Activated T-cell treated with anti-CD3 and anti-CD28 coated beads, Interleukin-2, amount 50 U/mL, for 24 hours (primary cell): ENCODE data around the gene CLEC5A.
"Not testable (repeated sequence)": the region's sequence is repeated elsewhere in the genome, so short reads cannot be mapped to it uniquely, and the experiment has no call there.

Source experiments
- DNase-seq: peaks from one replicate; pipeline ENCODE4 v3.0.0-alpha.2; 2020
- H3K27ac Mint-ChIP-seq: 2 replicates; pipeline ENCODE4 v1.8.0; 2020; ENCODE audit warnings: mild to moderate bottlenecking, mixed read lengths
- H3K27me3 Mint-ChIP-seq: 2 replicates; pipeline ENCODE4 v1.8.0; 2020; ENCODE audit warnings: mixed read lengths
- H3K36me3 Mint-ChIP-seq: 2 replicates; pipeline ENCODE4 v1.8.0; 2020; ENCODE audit warnings: low read depth, mixed read lengths
- H3K4me1 Mint-ChIP-seq: 2 replicates; pipeline ENCODE4 v1.8.0; 2020; ENCODE audit warnings: low read depth, mixed read lengths
- H3K4me3 Mint-ChIP-seq: 2 replicates; pipeline ENCODE4 v1.8.0; 2020; ENCODE audit warnings: mild to moderate bottlenecking, moderate library complexity, mixed read lengths
- H3K9me3 Mint-ChIP-seq: 2 replicates; pipeline ENCODE4 v1.8.0; 2020; ENCODE audit warnings: mixed read lengths

Gene CLEC5A

GRCh38 chr7:141920281-141920680 is 26.5 kb downstream of the CLEC5A start:
- Mint-ChIP-seq H3K36me3 (no peaks in the 10 kb centered on the region), H3K27me3 (no peaks in the 10 kb centered on the region)

DNA sequence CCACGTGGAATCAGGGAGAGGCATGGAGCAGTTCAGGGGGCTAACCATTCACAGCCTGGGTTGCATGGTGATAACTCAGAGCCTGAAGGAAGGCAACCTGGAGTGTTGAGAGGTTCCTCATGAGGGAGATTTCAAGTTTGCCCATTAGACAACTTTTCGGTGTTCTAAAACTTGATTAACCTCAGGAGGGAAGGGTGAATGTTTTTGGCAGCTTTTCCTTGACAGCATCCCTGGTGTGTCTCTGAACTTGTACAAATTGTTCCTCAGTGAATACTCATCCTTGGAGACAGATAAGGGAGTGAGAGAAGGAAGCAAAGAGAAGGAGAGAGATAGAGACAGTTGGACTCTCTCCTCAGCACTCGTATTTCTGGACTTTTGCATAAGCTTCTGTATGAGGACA is 30.7 kb downstream of the CLEC5A start, which contains the start of gene OR9A4:
TSS of gene OR9A4 (plus strand) at position 301 of the 400 bp plus-strand sequence. CDS start 2,477 bp downstream, outside the sequence.
- Mint-ChIP-seq H3K27ac (no peak within 1 kb of the TSS), H3K36me3 (no peaks in the 10 kb centered on the region), H3K4me1 (no peaks in the 10 kb centered on the region), H3K9me3 (peaks cover 2% of the 10 kb centered on the region), H3K27me3 (peaks cover 4% of the 10 kb centered on the region), H3K4me3 (no peak within 1 kb of the TSS)
- DNase-seq: no peak

More at GRCh38 chr7:141920281-141920680, 26.5 kb downstream of the CLEC5A start:
- Mint-ChIP-seq H3K4me3 (no peak overlapping the region), H3K27ac (no peak overlapping the region), H3K9me3 (peaks cover 2% of the 10 kb centered on the region), H3K4me1 (no peaks in the 10 kb centered on the region)
- DNase-seq: no peak

- H3K4me1 Mint-ChIP-seq: no peaks in the 10 kb centered on the region
- H3K27me3 Mint-ChIP-seq: peaks cover 9% of the 10 kb centered on the region
- H3K9me3 Mint-ChIP-seq: peaks cover 2% of the 10 kb centered on the region
- no peak overlapping the region for H3K4me3 Mint-ChIP-seq
- H3K36me3 Mint-ChIP-seq: no peaks in the 10 kb centered on the region
- no peak overlapping the region for H3K27ac Mint-ChIP-seq
- no peak for DNase-seq
Observed at GRCh38 chr7:141915565-141915964, 31.2 kb downstream of the CLEC5A start.

DNA sequence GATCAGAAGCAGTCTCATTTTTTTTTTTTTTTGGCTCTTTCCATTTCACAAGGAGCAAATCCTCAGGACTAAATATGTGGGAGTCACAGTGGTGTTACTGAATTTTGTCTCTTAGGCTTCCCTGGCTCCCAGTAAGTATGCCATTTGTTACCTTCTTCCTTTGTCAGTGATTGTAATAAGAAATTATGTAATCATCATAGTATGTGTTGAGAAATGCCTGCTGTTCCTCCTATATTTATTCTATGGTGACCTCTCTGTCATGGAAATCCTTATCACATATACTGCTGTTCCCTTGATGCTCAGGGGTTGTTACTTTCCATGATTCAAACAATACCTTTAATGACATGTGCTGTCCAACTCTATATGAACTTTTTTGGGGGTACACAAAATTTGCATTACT is 35.4 kb downstream of the CLEC5A start:
- H3K27ac Mint-ChIP-seq: no peak overlapping the region
- no peaks in the 10 kb centered on the region for H3K9me3 Mint-ChIP-seq
- no peak for DNase-seq
- no peaks in the 10 kb centered on the region for H3K36me3 Mint-ChIP-seq
- no peaks in the 10 kb centered on the region for H3K4me1 Mint-ChIP-seq
- peaks cover 18% of the 10 kb centered on the region for H3K27me3 Mint-ChIP-seq
- H3K4me3 Mint-ChIP-seq: no peak overlapping the region

- DNase-seq: no peak
Observed at GRCh38 chr7:141906285-141906684, 40.5 kb downstream of the CLEC5A start.

DNA sequence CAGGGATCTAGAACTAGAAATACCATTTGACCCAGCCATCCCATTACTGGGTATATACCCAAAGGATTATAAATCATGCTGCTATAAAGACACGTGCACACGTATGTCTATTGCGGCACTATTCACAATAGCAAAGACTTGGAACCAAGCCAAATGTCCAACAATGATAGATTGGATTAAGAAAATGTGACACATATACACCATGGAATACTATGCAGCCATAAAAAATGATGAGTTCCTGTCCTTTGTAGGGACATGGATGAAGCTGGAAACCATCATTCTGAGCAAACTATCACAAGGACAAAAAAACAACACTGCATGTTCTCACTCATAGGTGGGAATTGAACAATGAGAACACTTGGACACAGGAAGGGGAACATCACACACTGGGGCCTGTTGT is 47.4 kb downstream of the CLEC5A start:
- not testable (repeated sequence) for H3K4me1 Mint-ChIP-seq, H3K9me3 Mint-ChIP-seq, H3K4me3 Mint-ChIP-seq, DNase-seq, H3K36me3 Mint-ChIP-seq, H3K27ac Mint-ChIP-seq, H3K27me3 Mint-ChIP-seq

More at GRCh38 chr7:141906285-141906684, 40.5 kb downstream of the CLEC5A start:
- Mint-ChIP-seq H3K27me3 (peaks cover 20% of the 10 kb centered on the region), H3K9me3 (no peaks in the 10 kb centered on the region), H3K4me3 (no peak overlapping the region), H3K36me3 (no peaks in the 10 kb centered on the region), H3K27ac (no peak overlapping the region), H3K4me1 (no peaks in the 10 kb centered on the region)

GRCh38 chr7:141891336-141891735 is 55.4 kb downstream of the CLEC5A start:
- DNase-seq: no peak
- Mint-ChIP-seq H3K27me3 (peaks cover 11% of the 10 kb centered on the region), H3K27ac (no peak overlapping the region), H3K4me3 (no peak overlapping the region), H3K9me3 (no peaks in the 10 kb centered on the region), H3K4me1 (no peaks in the 10 kb centered on the region), H3K36me3 (no peaks in the 10 kb centered on the region)

- no peak for DNase-seq
- no peak overlapping the region for H3K4me3 Mint-ChIP-seq
- H3K27ac Mint-ChIP-seq: no peak overlapping the region
- peaks cover 11% of the 10 kb centered on the region for H3K27me3 Mint-ChIP-seq
- H3K4me1 Mint-ChIP-seq: no peaks in the 10 kb centered on the region
- H3K36me3 Mint-ChIP-seq: no peaks in the 10 kb centered on the region
- no peaks in the 10 kb centered on the region for H3K9me3 Mint-ChIP-seq
Observed at GRCh38 chr7:141889321-141889720, 57.5 kb downstream of the CLEC5A start.

DNA sequence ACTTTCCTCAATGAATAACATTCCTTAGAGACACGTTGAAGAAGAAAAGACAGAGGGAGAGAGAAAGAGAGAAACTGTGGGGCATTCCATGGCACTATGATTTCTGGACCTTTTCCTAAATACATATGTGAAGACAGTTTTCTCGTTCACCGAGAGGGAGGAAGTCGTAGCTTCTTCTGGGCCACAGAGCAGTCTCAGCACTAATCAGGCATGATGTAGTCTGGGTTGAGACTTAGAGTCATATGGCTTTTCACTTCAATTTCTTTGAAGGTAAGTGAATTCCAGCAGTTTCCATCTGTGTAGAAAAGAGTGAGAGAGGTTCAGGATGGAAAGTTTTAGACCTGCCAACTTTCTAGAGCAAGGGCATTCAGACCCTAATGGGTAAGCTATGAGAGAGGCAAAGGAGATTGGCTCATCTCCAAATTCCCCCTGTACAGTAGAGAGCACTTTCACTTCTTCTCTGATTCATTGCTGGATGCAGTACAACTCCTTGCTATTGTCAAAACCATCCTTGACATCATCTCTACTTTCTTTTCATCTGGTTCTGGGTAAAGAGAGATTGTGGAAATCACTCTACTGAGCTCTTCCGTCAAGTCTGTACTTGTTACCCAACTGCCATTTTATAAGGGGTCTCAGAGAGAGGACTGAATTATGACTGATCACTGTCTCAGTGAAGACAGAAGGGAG is 62.1 kb downstream of the CLEC5A start:
- Mint-ChIP-seq H3K27me3 (peaks cover 8% of the 10 kb centered on the region), H3K27ac (no peak overlapping the region), H3K36me3 (no peaks in the 10 kb centered on the region), H3K9me3 (peaks cover 2% of the 10 kb centered on the region), H3K4me3 (no peak overlapping the region), H3K4me1 (no peaks in the 10 kb centered on the region)
- DNase-seq: no peak

- H3K36me3 Mint-ChIP-seq: no peaks in the 10 kb centered on the region
- no peaks in the 10 kb centered on the region for H3K4me1 Mint-ChIP-seq
- DNase-seq: no peak
- H3K4me3 Mint-ChIP-seq: no peak overlapping the region
- H3K9me3 Mint-ChIP-seq: peaks cover 2% of the 10 kb centered on the region
- H3K27me3 Mint-ChIP-seq: no peaks in the 10 kb centered on the region
- no peak overlapping the region for H3K27ac Mint-ChIP-seq
Observed at GRCh38 chr7:141880960-141881359, 65.8 kb downstream of the CLEC5A start.

DNA sequence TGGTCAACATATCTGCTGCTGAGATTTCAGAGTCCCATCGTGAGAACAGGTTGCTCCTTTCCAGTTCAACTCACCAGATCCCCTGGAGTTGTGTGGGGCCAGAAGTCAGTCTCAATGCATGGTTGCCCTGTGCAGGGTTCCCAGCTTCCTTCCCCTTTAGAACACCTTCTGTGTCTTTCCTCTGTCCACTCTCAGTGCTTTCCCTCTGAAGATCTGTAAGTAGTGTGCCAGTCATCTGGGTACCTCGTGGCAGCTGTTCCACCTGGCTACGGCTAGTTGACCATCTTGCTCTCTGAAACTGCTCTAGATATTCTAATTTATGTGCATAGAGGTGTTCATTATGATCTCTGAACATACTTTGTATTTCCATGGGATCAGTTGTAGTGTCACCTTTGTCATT is 69.4 kb downstream of the CLEC5A start:
- no peak for DNase-seq
- Mint-ChIP-seq H3K27me3 (no peaks in the 10 kb centered on the region), H3K4me3 (no peak overlapping the region), H3K27ac (no peak overlapping the region), H3K4me1 (no peaks in the 10 kb centered on the region), H3K36me3 (no peaks in the 10 kb centered on the region), H3K9me3 (peaks cover 2% of the 10 kb centered on the region)
